ENCODE results near the gene NAA35.
"Not testable (repeated sequence)": the region's sequence is repeated elsewhere in the genome, so short reads cannot be mapped to it uniquely, and the experiment has no call there.

The NAA35 gene

GRCh38 chr9:86046071-86046636 is 105.2 kb downstream of the NAA35 start:
- Histone ChIP-seq H3K27me3 (ENCODE audit: low read depth) (no peaks in the 10 kb centered on the region), H3K4me1 (no peaks in the 10 kb centered on the region), H3K9me3 (no peaks in the 10 kb centered on the region), H3K36me3 (replicated peaks) (no peaks in the 10 kb centered on the region; the same call in 1 of the 2 replicates), H3K4me3 (no peak overlapping the region)
- no peak for DNase-seq (ENCODE audit: low spot score in 2 of 2)
- in situ Hi-C loops (cut with MboI; ENCODE audit: low sequenced_read_pairs) = loop anchor here (25.0 kb wide), 2 partner anchors 191 to 209 kb away; no protein-coding TSS in a partner anchor

DNA sequence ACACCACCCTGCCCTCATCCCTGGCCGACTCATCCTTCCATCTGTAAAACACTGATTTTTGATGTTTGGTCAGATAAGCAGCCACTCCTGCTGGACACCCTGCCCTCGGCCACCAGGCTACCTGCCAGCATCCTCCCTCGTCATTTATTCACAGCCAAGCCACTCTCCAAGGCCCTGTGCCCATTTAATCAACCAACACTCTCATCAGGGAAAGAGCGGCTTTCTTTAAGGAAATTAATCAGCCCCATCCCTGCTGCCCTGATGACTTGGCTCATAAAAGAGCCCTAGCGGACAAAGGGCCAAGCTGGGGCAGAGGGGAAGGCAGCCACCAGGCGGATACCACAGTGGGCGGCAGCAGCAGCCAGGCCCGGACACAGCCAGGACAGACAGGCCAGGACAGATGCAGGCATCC is 106.0 kb downstream of the NAA35 start:
- Histone ChIP-seq H3K27me3 (ENCODE audit: low read depth) (no peaks in the 10 kb centered on the region), H3K9me3 (no peaks in the 10 kb centered on the region), H3K36me3 (replicated peaks) (no peaks in the 10 kb centered on the region; the same call in 1 of the 2 replicates), H3K4me1 (no peaks in the 10 kb centered on the region), H3K4me3 (no peak overlapping the region)
- in situ Hi-C loops (cut with MboI; ENCODE audit: low sequenced_read_pairs) = loop anchor here (25.0 kb wide), 2 partner anchors 190 to 210 kb away; no protein-coding TSS in a partner anchor
- DNase-seq (ENCODE audit: low spot score in 2 of 2) = no peak

- Histone ChIP-seq H3K4me1 (no peaks in the 10 kb centered on the region), H3K9me3 (no peaks in the 10 kb centered on the region), H3K4me3 (no peak overlapping the region), H3K27me3 (ENCODE audit: low read depth) (no peaks in the 10 kb centered on the region), H3K36me3 (replicated peaks) (no peaks in the 10 kb centered on the region; the same call in 1 of the 2 replicates)
- DNase-seq (ENCODE audit: low spot score in 2 of 2) = no peak
- in situ Hi-C loops (cut with MboI; ENCODE audit: low sequenced_read_pairs) = loop anchor here (25.0 kb wide), 2 partner anchors 190 to 210 kb away; no protein-coding TSS in a partner anchor
Observed at GRCh38 chr9:86047361-86047760, 106.4 kb downstream of the NAA35 start.

GRCh38 chr9:86048018-86048742 is 107.2 kb downstream of the NAA35 start:
- not testable (repeated sequence) for H3K4me1 ChIP-seq; DNase-seq (ENCODE audit: low spot score in 2 of 2); H3K27me3 ChIP-seq (ENCODE audit: low read depth); H3K36me3 ChIP-seq (replicated peaks); H3K4me3 ChIP-seq; H3K9me3 ChIP-seq
- in situ Hi-C loops (cut with MboI; ENCODE audit: low sequenced_read_pairs) = loop anchor here (25.0 kb wide), 2 partner anchors 189 to 211 kb away; no protein-coding TSS in a partner anchor

DNA sequence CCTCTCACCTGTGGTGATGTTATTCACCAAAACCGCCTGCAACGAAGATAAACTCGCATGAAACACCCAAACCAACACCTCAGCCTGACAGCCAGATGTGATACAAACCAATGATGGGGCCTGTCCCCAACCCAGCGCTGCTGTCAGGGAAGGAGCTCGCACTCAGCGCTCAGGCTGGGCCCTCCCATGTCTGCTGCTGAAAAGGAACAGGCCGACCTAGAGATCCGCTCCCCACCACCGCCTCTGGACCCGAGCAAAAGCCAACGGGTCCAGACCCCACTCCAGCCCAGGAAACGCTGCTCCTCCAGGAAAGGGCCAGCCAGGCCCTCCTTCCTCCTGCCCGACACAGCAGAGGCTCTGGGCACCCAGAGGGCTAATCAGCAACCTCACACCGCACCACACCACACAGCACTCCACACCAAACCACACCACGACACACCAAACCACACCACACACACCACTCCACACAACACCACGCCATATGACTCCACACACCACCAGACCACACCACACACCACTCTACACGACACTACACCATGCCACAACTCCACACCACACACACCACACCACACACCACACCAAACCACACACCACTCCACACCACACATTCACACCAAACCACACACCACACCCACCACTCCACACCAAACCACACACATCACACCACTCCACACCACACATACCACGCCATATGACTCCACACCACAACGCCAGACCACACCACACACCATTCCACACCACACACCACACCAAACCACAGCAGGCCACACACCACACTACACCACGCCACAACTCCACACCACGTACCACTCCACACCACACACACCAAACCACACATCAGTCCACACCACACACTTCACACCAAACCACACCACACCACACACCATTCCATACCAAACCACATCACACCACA is 111.9 kb downstream of the NAA35 start:
- DNase-seq (ENCODE audit: low spot score in 2 of 2) = no peak
- H3K27me3 ChIP-seq (ENCODE audit: low read depth) = no peaks in the 10 kb centered on the region
- no peaks in the 10 kb centered on the region for H3K4me1 ChIP-seq
- H3K9me3 ChIP-seq = no peaks in the 10 kb centered on the region
- in situ Hi-C loops (cut with MboI; ENCODE audit: low sequenced_read_pairs) = no loop called here
- no peaks in the 10 kb centered on the region for H3K36me3 ChIP-seq (replicated peaks)
- no peak overlapping the region for H3K4me3 ChIP-seq

- in situ Hi-C loops (cut with MboI; ENCODE audit: low sequenced_read_pairs) = no loop called here
- no peaks in the 10 kb centered on the region for H3K36me3 ChIP-seq (replicated peaks)
- no peaks in the 10 kb centered on the region for H3K27me3 ChIP-seq (ENCODE audit: low read depth)
- H3K9me3 ChIP-seq = no peaks in the 10 kb centered on the region
- no peaks in the 10 kb centered on the region for H3K4me1 ChIP-seq
- DNase-seq (ENCODE audit: low spot score in 2 of 2) = no peak
- no peak overlapping the region for H3K4me3 ChIP-seq
Observed at GRCh38 chr9:86054695-86055094, 113.7 kb downstream of the NAA35 start.

GRCh38 chr9:86057491-86057890 is 116.5 kb downstream of the NAA35 start:
- no peak for DNase-seq (ENCODE audit: low spot score in 2 of 2)
- Histone ChIP-seq H3K4me1 (no peaks in the 10 kb centered on the region), H3K4me3 (no peak overlapping the region), H3K9me3 (no peaks in the 10 kb centered on the region), H3K27me3 (ENCODE audit: low read depth) (no peaks in the 10 kb centered on the region), H3K36me3 (replicated peaks) (no peaks in the 10 kb centered on the region)
- in situ Hi-C loops (cut with MboI; ENCODE audit: low sequenced_read_pairs) = no loop called here

- in situ Hi-C loops (cut with MboI; ENCODE audit: low sequenced_read_pairs) = no loop called here
- Histone ChIP-seq H3K4me1 (no peaks in the 10 kb centered on the region), H3K27me3 (ENCODE audit: low read depth) (no peaks in the 10 kb centered on the region), H3K4me3 (no peak overlapping the region), H3K36me3 (replicated peaks) (no peaks in the 10 kb centered on the region), H3K9me3 (no peaks in the 10 kb centered on the region)
- DNase-seq (ENCODE audit: low spot score in 2 of 2) = no peak
Observed at GRCh38 chr9:86061972-86062739, 121.2 kb downstream of the NAA35 start.

DNA sequence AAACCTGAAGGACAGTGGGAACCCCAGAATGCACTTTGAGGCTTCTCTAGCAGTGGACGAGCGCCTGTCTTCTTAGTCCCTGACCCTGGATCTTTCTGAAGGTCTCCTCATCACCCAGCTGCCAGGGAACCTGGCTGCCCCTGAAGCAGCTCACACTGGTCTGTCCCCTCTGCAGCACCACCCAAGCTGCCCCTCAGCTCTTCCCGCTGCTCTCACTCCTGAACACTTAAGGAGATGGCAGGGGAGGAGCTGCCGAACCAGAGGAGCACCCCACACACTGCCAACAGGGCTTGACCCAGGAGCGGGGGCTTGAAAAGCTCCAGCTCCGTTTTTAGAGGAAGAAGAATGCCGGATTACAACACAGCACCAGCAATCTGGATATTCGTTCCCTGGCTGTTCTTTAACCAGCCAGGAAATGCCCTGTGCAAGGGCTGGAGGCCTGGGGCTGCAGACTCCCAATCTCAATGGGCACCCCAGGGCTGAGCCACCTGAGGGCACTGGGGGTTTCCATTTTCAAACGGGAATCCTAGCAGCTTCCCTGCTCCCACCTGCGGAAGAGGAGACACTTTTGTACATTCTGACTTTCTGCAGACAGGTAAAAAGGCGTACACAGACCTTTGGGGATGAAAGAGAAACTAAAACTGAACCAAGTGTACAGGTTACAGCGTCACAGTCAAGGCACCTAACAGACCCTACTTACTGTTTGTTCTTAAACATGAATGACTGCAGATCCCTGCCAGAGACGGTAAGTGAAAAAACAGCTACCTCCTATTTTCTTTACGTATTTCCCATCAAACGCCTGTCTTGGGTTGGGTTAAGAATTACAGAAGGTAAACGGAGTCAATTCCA is 122.1 kb downstream of the NAA35 start:
- no peak for DNase-seq (ENCODE audit: low spot score in 2 of 2)

GRCh38 chr9:86064220-86064619 is 123.3 kb downstream of the NAA35 start:
- Histone ChIP-seq H3K4me3 (no peak overlapping the region), H3K36me3 (replicated peaks) (no peaks in the 10 kb centered on the region), H3K9me3 (no peaks in the 10 kb centered on the region), H3K27me3 (ENCODE audit: low read depth) (no peaks in the 10 kb centered on the region), H3K4me1 (no peaks in the 10 kb centered on the region)
- in situ Hi-C loops (cut with MboI; ENCODE audit: low sequenced_read_pairs) = no loop called here
- DNase-seq (ENCODE audit: low spot score in 2 of 2) = no peak

More for the DNA sequence above, 122.1 kb downstream of the NAA35 start:
- Histone ChIP-seq H3K4me3 (no peak overlapping the region), H3K27me3 (ENCODE audit: low read depth) (no peaks in the 10 kb centered on the region), H3K4me1 (no peaks in the 10 kb centered on the region), H3K36me3 (replicated peaks) (no peaks in the 10 kb centered on the region), H3K9me3 (no peaks in the 10 kb centered on the region)
- in situ Hi-C loops (cut with MboI; ENCODE audit: low sequenced_read_pairs) = no loop called here

DNA sequence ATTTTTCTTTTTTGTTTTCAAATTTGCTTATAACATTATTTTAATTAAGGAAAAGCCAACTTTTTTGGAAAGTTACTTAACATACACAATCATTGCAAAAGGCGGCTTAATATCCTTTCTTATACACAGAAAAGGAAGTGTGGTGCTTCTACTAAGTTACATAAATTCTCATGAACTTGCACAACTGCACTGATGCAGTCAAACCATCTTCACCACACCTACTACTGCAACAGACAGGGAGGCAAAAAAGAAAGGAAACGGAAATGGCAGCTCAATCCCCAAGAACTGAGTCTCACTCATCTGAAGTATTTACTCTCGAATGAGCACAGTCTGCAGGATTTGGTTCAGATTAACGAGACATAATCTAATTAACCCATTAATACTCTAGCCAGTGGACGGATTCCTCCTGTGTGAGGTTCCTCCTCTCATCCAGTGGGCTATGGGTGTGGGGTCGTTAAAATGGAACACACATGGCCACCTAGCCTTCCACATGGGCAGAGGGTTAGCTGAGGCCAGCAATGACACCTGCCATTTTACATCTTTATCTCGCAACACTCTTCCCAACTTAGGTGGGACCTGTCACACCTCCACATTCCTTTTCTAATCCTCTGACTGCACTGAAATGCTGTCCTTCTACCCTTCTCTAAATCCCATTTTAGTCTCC is 128.4 kb downstream of the NAA35 start:
- Histone ChIP-seq H3K36me3 (replicated peaks) (peaks cover 2% of the 10 kb centered on the region; the same call in 1 of the 2 replicates), H3K4me1 (no peaks in the 10 kb centered on the region), H3K27me3 (ENCODE audit: low read depth) (no peaks in the 10 kb centered on the region), H3K9me3 (no peaks in the 10 kb centered on the region), H3K4me3 (no peak overlapping the region)
- DNase-seq (ENCODE audit: low spot score in 2 of 2) = no peak
- in situ Hi-C loops (cut with MboI; ENCODE audit: low sequenced_read_pairs) = no loop called here

Measured in HAP-1 (cell line).